HG03139 (cell line): ENCODE data around the gene CYP27A1.

Experiments
- ATAC-seq: cut with Tn5 transposase; IDR thresholded peaks from one replicate; pipeline ENCODE4 v1.9.1; 2021; ENCODE audit not compliant: unreplicated experiment

Gene CYP27A1

GRCh38 chr2:218857371-218858137, 75.6 kb downstream of the CYP27A1 start:
- ATAC-seq = no peak

GRCh38 chr2:218858138-218858445, 76.1 kb downstream of the CYP27A1 start:
- no peak for ATAC-seq

- no peak for ATAC-seq
Observed at GRCh38 chr2:218858671-218859555, 77.0 kb downstream of the CYP27A1 start.

GRCh38 chr2:218859556-218859987, 77.6 kb downstream of the CYP27A1 start, which contains the start of gene WNT6:
TSS of gene WNT6 (plus strand) at chr2:218859805. CDS start at chr2:218860038, 233 bp downstream.
- no peak for ATAC-seq

- no peak for ATAC-seq
Observed at GRCh38 chr2:218859988-218860831, 78.3 kb downstream of the CYP27A1 start.

GRCh38 chr2:218860950-218861381, 79.0 kb downstream of the CYP27A1 start:
- ATAC-seq = no peak

GRCh38 chr2:218861645-218862318, 79.8 kb downstream of the CYP27A1 start:
- no peak for ATAC-seq

- ATAC-seq = no peak
Observed at GRCh38 chr2:218863021-218863520, 81.1 kb downstream of the CYP27A1 start.
